ENCODE data around the gene TIGIT.

TIGIT gene

DNA sequence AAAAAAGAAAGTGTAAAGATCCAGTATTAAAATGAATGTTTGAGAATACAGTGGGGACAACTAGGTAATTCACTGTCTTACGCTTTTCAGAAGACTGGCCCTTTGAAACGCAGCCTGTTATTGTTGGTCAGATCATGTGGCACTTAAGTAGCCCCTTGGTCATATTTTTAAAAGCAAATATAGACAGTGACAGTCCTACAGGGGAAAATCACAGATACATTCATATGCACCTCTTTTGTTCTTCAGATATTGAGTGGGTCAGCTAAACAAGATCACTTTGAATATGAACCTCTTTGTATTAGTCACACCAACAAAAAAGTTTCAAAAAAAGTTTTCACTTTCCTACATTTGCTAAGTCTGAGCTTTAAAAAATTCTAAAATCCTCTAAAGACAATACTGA, 36.0 kb downstream of the TIGIT start:
- TF ChIP-seq GATA2 (IDR thresholded peaks at IDR 0.05; ENCODE audit: low read depth, low read length) (no peak), GATA3 (IDR thresholded peaks at IDR 0.05; ENCODE audit: low read depth, low read length) (no peak)

DNA sequence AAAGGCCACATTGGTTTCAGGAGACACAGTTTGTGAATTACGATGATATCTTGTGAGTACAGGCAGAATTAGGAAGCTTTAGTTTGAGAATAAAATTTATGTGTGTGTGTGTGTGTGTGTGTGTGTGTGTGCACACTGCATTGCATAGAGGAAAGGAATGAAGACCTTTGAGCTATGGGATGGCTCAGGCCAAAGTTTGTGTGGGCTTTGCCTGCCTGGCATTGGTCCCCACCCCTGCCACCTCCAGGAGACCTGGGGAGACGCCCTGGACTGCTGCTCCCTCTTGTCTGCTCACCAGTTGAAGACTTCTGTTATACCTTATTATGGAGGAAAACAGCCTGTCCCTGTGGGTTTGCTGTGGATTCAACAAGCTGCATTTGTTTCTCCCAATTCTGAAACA, 37.2 kb downstream of the TIGIT start:
- TF ChIP-seq GATA3 (IDR thresholded peaks at IDR 0.05; ENCODE audit: low read depth, low read length) (no peak), GATA2 (IDR thresholded peaks at IDR 0.05; ENCODE audit: low read depth, low read length) (no peak)

DNA sequence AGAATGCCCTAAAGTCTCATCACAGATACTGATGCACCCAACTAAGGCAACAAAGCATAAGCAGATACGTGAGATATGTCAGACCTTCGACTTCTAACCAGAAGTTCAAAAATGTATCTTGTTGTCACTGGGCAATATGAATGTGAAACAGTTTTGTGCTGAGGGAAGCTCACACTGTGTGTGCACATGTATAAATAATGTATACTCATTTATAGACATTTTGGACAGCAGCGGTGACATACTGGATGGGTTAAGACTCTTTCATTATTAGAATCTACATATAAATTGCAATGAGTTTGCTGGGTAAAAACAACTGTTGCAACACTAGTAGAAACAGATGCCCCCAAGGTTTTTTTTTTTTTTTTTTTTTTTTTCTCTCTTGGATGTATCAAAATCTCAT, 37.9 kb downstream of the TIGIT start:
- no peak for TF ChIP-seq GATA3 (IDR thresholded peaks at IDR 0.05; ENCODE audit: low read depth, low read length)
- no peak for TF ChIP-seq GATA2 (IDR thresholded peaks at IDR 0.05; ENCODE audit: low read depth, low read length)

DNA sequence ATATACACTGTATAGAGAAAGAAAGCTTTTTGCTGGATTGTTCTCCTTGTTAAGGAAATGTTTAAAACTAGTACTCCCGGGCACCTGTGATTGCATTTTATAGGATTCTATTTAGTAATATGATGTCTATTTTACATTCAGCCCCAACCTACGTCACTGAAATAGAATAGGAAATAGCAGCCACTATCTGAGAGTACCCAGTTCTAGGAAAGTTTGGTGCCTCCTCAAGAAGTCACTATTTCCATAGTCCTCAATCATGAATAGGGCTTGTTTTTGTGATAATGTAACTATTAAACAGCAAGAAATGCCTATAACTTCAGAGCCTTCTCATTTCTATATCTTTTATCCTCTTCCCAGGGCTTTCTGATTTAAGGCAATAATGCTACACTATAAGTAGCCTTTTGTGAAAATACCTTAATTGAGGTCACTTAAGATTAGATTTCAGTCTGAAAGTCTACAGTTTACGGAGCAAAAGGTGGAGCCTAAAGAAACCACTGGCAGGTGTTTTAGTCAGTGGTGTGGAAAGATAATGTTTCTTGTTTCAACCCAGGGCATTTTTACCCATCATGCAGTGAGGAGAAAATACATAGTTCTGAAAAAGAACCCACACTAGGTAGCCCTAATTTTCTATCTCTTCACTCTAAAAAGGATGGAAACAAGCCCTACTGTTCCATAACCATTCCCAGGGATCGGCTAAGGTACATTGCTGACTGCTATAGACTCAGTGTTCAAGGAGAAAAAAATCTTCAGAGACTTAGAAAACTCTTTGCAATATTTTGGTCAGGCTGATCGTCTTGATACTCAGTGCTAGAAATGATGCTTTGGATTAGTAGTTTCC, 38.7 kb downstream of the TIGIT start:
- no peak for TF ChIP-seq GATA2 (IDR thresholded peaks at IDR 0.05; ENCODE audit: low read depth, low read length)
- no peak for TF ChIP-seq GATA3 (IDR thresholded peaks at IDR 0.05; ENCODE audit: low read depth, low read length)

DNA sequence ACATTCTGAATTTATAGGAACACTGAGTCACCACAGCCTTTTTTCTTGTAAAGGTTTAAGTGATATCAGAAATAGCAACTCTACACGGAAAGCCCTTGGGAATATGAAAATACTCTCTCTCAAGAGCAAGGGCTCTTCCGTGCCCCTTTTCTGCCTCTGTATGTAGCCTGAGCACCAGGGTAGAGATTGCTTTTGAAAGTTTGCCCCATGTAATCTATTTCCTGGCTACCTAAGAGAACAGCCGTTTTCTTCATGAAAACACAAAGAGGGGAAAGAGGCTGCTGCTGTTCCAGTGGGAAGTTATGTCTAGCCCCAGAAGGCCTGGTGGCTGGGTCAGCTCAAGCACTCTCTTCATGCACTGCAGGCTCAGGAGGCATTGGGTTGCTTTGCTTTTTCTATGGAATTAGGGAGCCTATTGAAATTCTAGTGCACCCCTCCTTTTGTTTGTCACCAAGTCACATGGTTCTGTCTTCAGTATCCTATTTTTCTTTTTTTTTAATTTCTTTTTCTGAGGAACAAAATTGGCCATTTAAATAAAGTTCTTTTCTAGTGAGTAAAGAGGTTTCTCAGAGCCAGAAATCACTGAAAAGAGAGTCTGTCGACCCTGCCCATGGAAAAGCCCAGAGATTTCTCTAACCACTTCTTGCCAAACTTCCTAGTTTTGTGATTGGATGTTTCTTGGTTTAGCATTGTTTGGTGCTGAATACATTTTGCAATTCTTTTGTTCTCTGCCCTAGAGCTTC, 39.5 kb downstream of the TIGIT start:
- TF ChIP-seq GATA2 (IDR thresholded peaks at IDR 0.05; ENCODE audit: low read depth, low read length), result no peak
- no peak for TF ChIP-seq GATA3 (IDR thresholded peaks at IDR 0.05; ENCODE audit: low read depth, low read length)

GRCh38 chr3:114333923-114334240, 40.1 kb downstream of the TIGIT start:
- no peak for TF ChIP-seq GATA2 (IDR thresholded peaks at IDR 0.05; ENCODE audit: low read depth, low read length)
- TF ChIP-seq GATA3 (IDR thresholded peaks at IDR 0.05; ENCODE audit: low read depth, low read length), result no peak

- TF ChIP-seq GATA3 (IDR thresholded peaks at IDR 0.05; ENCODE audit: low read depth, low read length), result no peak
Observed at GRCh38 chr3:114336122-114336697, 42.4 kb downstream of the TIGIT start.

GRCh38 chr3:114336857-114337256, 43.0 kb downstream of the TIGIT start:
- TF ChIP-seq GATA2 (IDR thresholded peaks at IDR 0.05; ENCODE audit: low read depth, low read length), result no peak
- no peak for TF ChIP-seq GATA3 (IDR thresholded peaks at IDR 0.05; ENCODE audit: low read depth, low read length)

GRCh38 chr3:114338651-114339357, 45.0 kb downstream of the TIGIT start:
- TF ChIP-seq GATA2 (IDR thresholded peaks at IDR 0.05; ENCODE audit: low read depth, low read length) (no peak), GATA3 (IDR thresholded peaks at IDR 0.05; ENCODE audit: low read depth, low read length) (no peak)

- TF ChIP-seq GATA2 (IDR thresholded peaks at IDR 0.05; ENCODE audit: low read depth, low read length) (no peak), GATA3 (IDR thresholded peaks at IDR 0.05; ENCODE audit: low read depth, low read length) (no peak)
Observed at GRCh38 chr3:114344492-114344891, 50.7 kb downstream of the TIGIT start.

DNA sequence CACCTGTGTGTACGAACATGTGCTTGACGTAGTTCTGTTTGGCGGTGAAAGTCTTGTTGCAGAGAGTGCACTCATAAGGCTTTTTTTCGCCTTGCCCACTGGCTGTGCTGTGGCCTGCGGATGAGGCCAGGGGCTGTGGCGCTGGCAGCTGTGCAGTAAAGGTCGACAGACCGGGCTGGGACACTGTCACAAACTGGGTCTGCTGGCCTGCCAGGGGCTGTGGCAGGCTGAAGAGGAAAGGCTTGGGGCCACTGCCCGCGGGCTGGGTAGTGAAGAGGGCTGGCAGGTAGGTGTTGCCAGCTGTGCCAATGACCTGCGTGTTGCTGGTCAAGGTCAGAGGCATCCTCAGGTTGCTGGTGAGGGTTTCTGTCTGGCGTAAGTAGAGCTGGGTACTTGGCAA, 56.4 kb downstream of the TIGIT start:
- no peak for TF ChIP-seq GATA2 (IDR thresholded peaks at IDR 0.05; ENCODE audit: low read depth, low read length)

DNA sequence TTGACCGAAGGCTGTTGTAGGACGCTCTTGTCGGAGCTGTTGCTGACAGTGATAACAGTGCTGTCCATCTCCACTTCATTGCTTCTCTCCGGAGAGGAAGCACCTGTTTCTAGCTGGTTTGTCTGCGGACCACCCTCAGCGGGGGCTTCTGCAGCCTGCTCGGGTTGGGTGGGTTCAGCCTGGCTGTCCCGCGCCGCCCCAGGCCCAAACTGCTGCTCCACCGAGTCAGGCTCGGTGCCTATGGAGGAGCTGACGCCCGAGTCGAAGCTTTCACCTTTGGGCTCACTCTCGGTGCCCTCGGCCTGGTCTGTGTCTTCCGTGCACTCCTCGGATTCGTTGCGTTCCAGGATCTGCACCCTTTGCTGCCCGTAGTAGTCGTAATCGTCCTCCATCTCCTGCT, 56.9 kb downstream of the TIGIT start:
- TF ChIP-seq GATA3 (IDR thresholded peaks at IDR 0.05; ENCODE audit: low read depth, low read length) (no peak), GATA2 (IDR thresholded peaks at IDR 0.05; ENCODE audit: low read depth, low read length) (no peak)

- TF ChIP-seq GATA3 (IDR thresholded peaks at IDR 0.05; ENCODE audit: low read depth, low read length), result no peak
- no peak for TF ChIP-seq GATA2 (IDR thresholded peaks at IDR 0.05; ENCODE audit: low read depth, low read length)
Observed at GRCh38 chr3:114351123-114351821, 57.4 kb downstream of the TIGIT start.

GRCh38 chr3:114351822-114352145, 58.0 kb downstream of the TIGIT start:
- TF ChIP-seq GATA3 (IDR thresholded peaks at IDR 0.05; ENCODE audit: low read depth, low read length) (no peak), GATA2 (IDR thresholded peaks at IDR 0.05; ENCODE audit: low read depth, low read length) (no peak)
